ENCODE data around the gene RECQL5. TPM values are rescaled to one million over a fixed set of nuclear protein-coding genes. Genes with fewer than 3 reads are reported as not detected.

Gene RECQL5
- polyA plus RNA-seq, 1 donor from 2014 or later: 9.6 TPM

GRCh38 chr17:75684249-75684648 lies 17.3 kb upstream of the RECQL5 start:
- H4K20me1 ChIP-seq (ENCODE audit: insufficient read depth): no peaks in the 10 kb centered on the region
- no peak overlapping the region for H3K27ac ChIP-seq (ENCODE audit: low read length)
- H3K36me3 ChIP-seq (ENCODE audit: insufficient read depth, low read length): no peaks in the 10 kb centered on the region
- H3K27me3 ChIP-seq (ENCODE audit: insufficient read depth, low read depth, low read length): no peaks in the 10 kb centered on the region
- H3K9me2 ChIP-seq (ENCODE audit: insufficient read depth, low read length): no peaks in the 10 kb centered on the region
- no peaks in the 10 kb centered on the region for H3K9me3 ChIP-seq (ENCODE audit: low read length)
- no peaks in the 10 kb centered on the region for H3F3A ChIP-seq (ENCODE audit: insufficient read depth, low read length, poor library complexity, severe bottlenecking)
- TF ChIP-seq EP300 (conservative IDR thresholded peaks at IDR 0.05; ENCODE audit: poor library complexity, severe bottlenecking) (no peak), TAF1 (IDR thresholded peaks at IDR 0.05; ENCODE audit: low read depth) (no peak)
- no peak overlapping the region for H3K4me2 ChIP-seq (ENCODE audit: low read length)
- H2AFZ ChIP-seq (ENCODE audit: low read depth, low read length): no peak overlapping the region
- no peak overlapping the region for H3K4me3 ChIP-seq (ENCODE audit: low read length)
- H3K79me2 ChIP-seq (replicated peaks; ENCODE audit: insufficient read depth, low read length): no peaks in the 10 kb centered on the region
- H3K9ac ChIP-seq (ENCODE audit: low read length): no peak overlapping the region

- no peak overlapping the region for H3K9ac ChIP-seq (ENCODE audit: low read length)
- no peaks in the 10 kb centered on the region for H4K20me1 ChIP-seq (ENCODE audit: insufficient read depth)
- no peaks in the 10 kb centered on the region for H3K79me2 ChIP-seq (replicated peaks; ENCODE audit: insufficient read depth, low read length)
- no peak overlapping the region for H3K4me3 ChIP-seq (ENCODE audit: low read length)
- H3F3A ChIP-seq (ENCODE audit: insufficient read depth, low read length, poor library complexity, severe bottlenecking): no peaks in the 10 kb centered on the region
- no peak overlapping the region for H3K27ac ChIP-seq (ENCODE audit: low read length)
- no peaks in the 10 kb centered on the region for H3K9me3 ChIP-seq (ENCODE audit: low read length)
- no peak overlapping the region for H3K4me2 ChIP-seq (ENCODE audit: low read length)
- TF ChIP-seq REST (IDR thresholded peaks at IDR 0.05; ENCODE audit: borderline replicate concordance): no peak
- no peak for TF ChIP-seq EP300 (conservative IDR thresholded peaks at IDR 0.05; ENCODE audit: poor library complexity, severe bottlenecking)
- TF ChIP-seq POLR2AphosphoS5 (IDR thresholded peaks at IDR 0.05): no peak
- no peak for TF ChIP-seq SMC3 (conservative IDR thresholded peaks at IDR 0.05; ENCODE audit: poor library complexity)
- TF ChIP-seq TAF1 (IDR thresholded peaks at IDR 0.05; ENCODE audit: low read depth): no peak
- TF ChIP-seq RAD21 (conservative IDR thresholded peaks at IDR 0.05): no peak
- no peak for TF ChIP-seq MXI1 (conservative IDR thresholded peaks at IDR 0.05; ENCODE audit: poor library complexity, severe bottlenecking)
- TF ChIP-seq EZH2 (IDR thresholded peaks at IDR 0.05; ENCODE audit: borderline replicate concordance, insufficient read depth, low read length, poor library complexity, severe bottlenecking): no peak
- TF ChIP-seq CTCF (IDR thresholded peaks at IDR 0.05; ENCODE audit: poor library complexity, severe bottlenecking): no peak
- H3K36me3 ChIP-seq (ENCODE audit: insufficient read depth, low read length): no peaks in the 10 kb centered on the region
- no peak overlapping the region for H2AFZ ChIP-seq (ENCODE audit: low read depth, low read length)
- H3K9me2 ChIP-seq (ENCODE audit: insufficient read depth, low read length): no peaks in the 10 kb centered on the region
- H3K27me3 ChIP-seq (ENCODE audit: insufficient read depth, low read depth, low read length): no peaks in the 10 kb centered on the region
These were observed 16.6 kb upstream of the RECQL5 start for GRCh38 chr17:75683583-75683982.

GRCh38 chr17:75681289-75681688 lies 14.3 kb upstream of the RECQL5 start:
- Histone ChIP-seq H3K27me3 (ENCODE audit: insufficient read depth, low read depth, low read length) (no peaks in the 10 kb centered on the region), H3K36me3 (ENCODE audit: insufficient read depth, low read length) (no peaks in the 10 kb centered on the region), H3K9me2 (ENCODE audit: insufficient read depth, low read length) (no peaks in the 10 kb centered on the region), H3K9ac (ENCODE audit: low read length) (no peak overlapping the region), H3K4me3 (ENCODE audit: low read length) (no peak overlapping the region), H3K4me2 (ENCODE audit: low read length) (no peak overlapping the region), H3K9me3 (ENCODE audit: low read length) (no peaks in the 10 kb centered on the region), H3K27ac (ENCODE audit: low read length) (no peak overlapping the region), H2AFZ (ENCODE audit: low read depth, low read length) (no peak overlapping the region), H3K79me2 (replicated peaks; ENCODE audit: insufficient read depth, low read length) (peaks cover 6% of the 10 kb centered on the region), H3F3A (ENCODE audit: insufficient read depth, low read length, poor library complexity, severe bottlenecking) (no peaks in the 10 kb centered on the region), H4K20me1 (ENCODE audit: insufficient read depth) (no peaks in the 10 kb centered on the region)
- TF ChIP-seq EP300 (conservative IDR thresholded peaks at IDR 0.05; ENCODE audit: poor library complexity, severe bottlenecking): no peak

Data from neural cell (in vitro differentiated cells).